Smooth muscle cell (in vitro differentiated cells): ENCODE measurements around the gene THRB. TPM values are rescaled to one million over a fixed set of nuclear protein-coding genes. Genes with fewer than 3 reads are reported as not detected.

Experiments used
- DNase-seq: peaks from one replicate; lab custom pipeline; 2025; ENCODE audit not compliant: unreplicated experiment; lab: John Stamatoyannopoulos, UW
- H2AFZ ChIP-seq: fragments of 200-600 bp; sonication (generic); 2 replicates; pipeline ENCODE4 v1.6.0; 2016; ENCODE audit warnings: antibody characterized with exemption, low read depth, mild to moderate bottlenecking
- H3F3A ChIP-seq: fragments of 200-600 bp; sonication (generic); 2 replicates; pipeline ENCODE4 v1.6.0; 2017; ENCODE audit warnings: antibody characterized with exemption, low read depth
- H3K27ac ChIP-seq: fragments of 200-600 bp; sonication (generic); 2 replicates; pipeline ENCODE4 v1.5.1; 2016; ENCODE audit warnings: low read depth, mild to moderate bottlenecking
- H3K27me3 ChIP-seq: fragments of 200-600 bp; sonication (generic); 2 replicates; pipeline ENCODE4 v1.6.1; 2016; ENCODE audit warnings: low read depth, mild to moderate bottlenecking
- H3K36me3 ChIP-seq: fragments of 200-600 bp; sonication (generic); 2 replicates; pipeline ENCODE4 v1.5.1; 2016; ENCODE audit warnings: low read depth
- H3K4me1 ChIP-seq: fragments of 200-600 bp; sonication (generic); 2 replicates; pipeline ENCODE4 v1.5.1; 2016; ENCODE audit warnings: low read depth
- H3K4me2 ChIP-seq: fragments of 200-600 bp; sonication (generic); 2 replicates; pipeline ENCODE4 v1.6.0; 2016; ENCODE audit warnings: mild to moderate bottlenecking
- H3K4me3 ChIP-seq: fragments of 200-600 bp; sonication (generic); 2 replicates; pipeline ENCODE4 v1.5.1; 2016; ENCODE audit warnings: mild to moderate bottlenecking
- H3K79me2 ChIP-seq: fragments of 200-600 bp; sonication (generic); 2 replicates; pipeline ENCODE4 v1.6.0; 2016; ENCODE audit warnings: low read depth, mild to moderate bottlenecking
- H3K9ac ChIP-seq: fragments of 200-600 bp; sonication (generic); 2 replicates; pipeline ENCODE4 v1.6.0; 2016; ENCODE audit warnings: low read depth
- H3K9me3 ChIP-seq: fragments of 200-600 bp; sonication (generic); replicated peaks from 2 replicates; pipeline ENCODE4 v1.5.1; 2016; ENCODE audit warnings: low read depth
- H4K20me1 ChIP-seq: fragments of 200-600 bp; sonication (generic); 2 replicates; pipeline ENCODE4 v1.6.0; 2016; ENCODE audit warnings: low read depth
- WGBS: methylation state at CpG from one replicate; pipeline ENCODE4 v1.1.7; 2016; ENCODE audit warnings: low lambda C conversion rate; 5-methylcytosine and 5-hydroxymethylcytosine counted together
- polyA plus RNA-seq: library from polyadenylated mRNA; unstranded; fragments of >200 nt; fragmentation: Nextera tagmentation; extraction: Ambion mirVana; gene quantifications from 2 replicates; pipeline ENCODE4 v1.2.1, GENCODE V29; 2016
- total RNA-seq: library from RNA; depleted of rRNA; stranded (reverse); fragments of >200 nt; gene quantifications from 2 replicates; pipeline ENCODE4 v1.2.3, GENCODE V29; 2014
- TF ChIP-seq, protein P1 (sequence below): fragments of 200-600 bp; sonication (generic); IDR thresholded peaks from 2 replicates; pipeline ENCODE4 v1.5.1; 2017; ENCODE audit warnings: borderline replicate concordance, mild to moderate bottlenecking, antibody characterized with exemption; ENCODE audit not compliant: insufficient read depth, poor library complexity, severe bottlenecking

The THRB gene
- total and polyA plus RNA-seq, 2 experiments from 2014 or later: 5.6 to 43.8 TPM

GRCh38 chr3:24481193-24481592, 13.5 kb downstream of the THRB start:
- H3K9ac ChIP-seq: no peak overlapping the region
- no peak overlapping the region for H3K4me3 ChIP-seq
- H3K36me3 ChIP-seq: no peaks in the 10 kb centered on the region
- H3K27me3 ChIP-seq: no peaks in the 10 kb centered on the region
- no peak overlapping the region for H2AFZ ChIP-seq
- peaks cover 27% of the 10 kb centered on the region for H3K79me2 ChIP-seq
- no peak for DNase-seq
- H3K4me2 ChIP-seq: no peak overlapping the region
- H3K4me1 ChIP-seq: peaks cover 18% of the 10 kb centered on the region
- TF ChIP-seq, protein P1, sequence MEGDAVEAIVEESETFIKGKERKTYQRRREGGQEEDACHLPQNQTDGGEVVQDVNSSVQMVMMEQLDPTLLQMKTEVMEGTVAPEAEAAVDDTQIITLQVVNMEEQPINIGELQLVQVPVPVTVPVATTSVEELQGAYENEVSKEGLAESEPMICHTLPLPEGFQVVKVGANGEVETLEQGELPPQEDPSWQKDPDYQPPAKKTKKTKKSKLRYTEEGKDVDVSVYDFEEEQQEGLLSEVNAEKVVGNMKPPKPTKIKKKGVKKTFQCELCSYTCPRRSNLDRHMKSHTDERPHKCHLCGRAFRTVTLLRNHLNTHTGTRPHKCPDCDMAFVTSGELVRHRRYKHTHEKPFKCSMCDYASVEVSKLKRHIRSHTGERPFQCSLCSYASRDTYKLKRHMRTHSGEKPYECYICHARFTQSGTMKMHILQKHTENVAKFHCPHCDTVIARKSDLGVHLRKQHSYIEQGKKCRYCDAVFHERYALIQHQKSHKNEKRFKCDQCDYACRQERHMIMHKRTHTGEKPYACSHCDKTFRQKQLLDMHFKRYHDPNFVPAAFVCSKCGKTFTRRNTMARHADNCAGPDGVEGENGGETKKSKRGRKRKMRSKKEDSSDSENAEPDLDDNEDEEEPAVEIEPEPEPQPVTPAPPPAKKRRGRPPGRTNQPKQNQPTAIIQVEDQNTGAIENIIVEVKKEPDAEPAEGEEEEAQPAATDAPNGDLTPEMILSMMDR: no peak
- 95% methylated on average over 5 of the region's 5 CpGs for WGBS
- no peaks in the 10 kb centered on the region for H3F3A ChIP-seq
- peaks cover 18% of the 10 kb centered on the region for H4K20me1 ChIP-seq
- no peak overlapping the region for H3K27ac ChIP-seq
- no peaks in the 10 kb centered on the region for H3K9me3 ChIP-seq

DNA sequence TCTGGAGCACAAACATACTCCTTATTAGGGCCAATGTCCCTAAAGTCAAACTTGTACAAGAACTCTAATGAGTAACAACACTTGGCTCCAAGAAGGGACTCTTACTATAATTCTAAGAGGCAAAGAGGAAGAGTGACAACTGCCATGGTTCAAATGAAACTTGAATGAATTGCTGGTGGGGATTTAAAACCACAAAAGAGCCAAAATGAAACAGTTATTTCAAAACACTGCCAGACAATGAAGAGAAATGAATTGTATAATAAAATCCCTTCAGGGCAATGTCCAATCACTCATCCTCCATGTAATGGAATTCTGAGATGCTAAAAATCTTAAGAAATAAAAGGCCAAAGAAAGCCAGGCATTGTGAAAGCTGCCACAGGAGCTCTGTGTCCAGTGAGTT, 14.2 kb downstream of the THRB start:
- TF ChIP-seq, protein P1: no peak
- no peak for DNase-seq
- peaks cover 19% of the 10 kb centered on the region for H3K4me1 ChIP-seq
- H4K20me1 ChIP-seq: peaks cover 17% of the 10 kb centered on the region
- H3K4me2 ChIP-seq: no peak overlapping the region
- H3K9ac ChIP-seq: no peak overlapping the region
- no peaks in the 10 kb centered on the region for H3K36me3 ChIP-seq
- no peaks in the 10 kb centered on the region for H3F3A ChIP-seq
- H3K79me2 ChIP-seq: peaks cover 27% of the 10 kb centered on the region
- H3K27ac ChIP-seq: no peak overlapping the region
- no peaks in the 10 kb centered on the region for H3K9me3 ChIP-seq
- no peak overlapping the region for H3K4me3 ChIP-seq
- no peaks in the 10 kb centered on the region for H3K27me3 ChIP-seq
- no peak overlapping the region for H2AFZ ChIP-seq

- TF ChIP-seq, protein P1: no peak
- Histone ChIP-seq H3K4me1 (peaks cover 19% of the 10 kb centered on the region), H3K9me3 (no peaks in the 10 kb centered on the region), H3K27me3 (no peaks in the 10 kb centered on the region), H3K9ac (no peak overlapping the region), H3K4me3 (no peak overlapping the region), H3K36me3 (no peaks in the 10 kb centered on the region), H3K4me2 (no peak overlapping the region), H2AFZ (no peak overlapping the region), H3K79me2 (peaks cover 24% of the 10 kb centered on the region), H4K20me1 (peaks cover 12% of the 10 kb centered on the region), H3F3A (no peaks in the 10 kb centered on the region), H3K27ac (no peak overlapping the region)
- no peak for DNase-seq
These were observed 14.8 kb downstream of the THRB start for GRCh38 chr3:24479816-24480215.

GRCh38 chr3:24476871-24477656, 17.6 kb downstream of the THRB start:
- no peak overlapping the region for H2AFZ ChIP-seq
- H3K27me3 ChIP-seq: no peaks in the 10 kb centered on the region
- H3K9me3 ChIP-seq: no peaks in the 10 kb centered on the region
- H3K4me1 ChIP-seq: peaks cover 19% of the 10 kb centered on the region
- H3K4me3 ChIP-seq: no peak overlapping the region
- no peak overlapping the region for H3K27ac ChIP-seq
- DNase-seq: no peak
- H3K36me3 ChIP-seq: no peaks in the 10 kb centered on the region
- no peak overlapping the region for H3K9ac ChIP-seq
- WGBS: 36% methylated on average over 3 of the region's 3 CpGs
- no peak overlapping the region for H3K4me2 ChIP-seq
- no peaks in the 10 kb centered on the region for H3F3A ChIP-seq
- peaks cover 11% of the 10 kb centered on the region for H3K79me2 ChIP-seq
- TF ChIP-seq, protein P1: no peak
- peaks cover 16% of the 10 kb centered on the region for H4K20me1 ChIP-seq
